Measurements from ENCODE around the gene GLE1.
A peak's percentile ranks its signal among the peaks of the same experiment; 100 is the strongest.

The GLE1 gene

DNA sequence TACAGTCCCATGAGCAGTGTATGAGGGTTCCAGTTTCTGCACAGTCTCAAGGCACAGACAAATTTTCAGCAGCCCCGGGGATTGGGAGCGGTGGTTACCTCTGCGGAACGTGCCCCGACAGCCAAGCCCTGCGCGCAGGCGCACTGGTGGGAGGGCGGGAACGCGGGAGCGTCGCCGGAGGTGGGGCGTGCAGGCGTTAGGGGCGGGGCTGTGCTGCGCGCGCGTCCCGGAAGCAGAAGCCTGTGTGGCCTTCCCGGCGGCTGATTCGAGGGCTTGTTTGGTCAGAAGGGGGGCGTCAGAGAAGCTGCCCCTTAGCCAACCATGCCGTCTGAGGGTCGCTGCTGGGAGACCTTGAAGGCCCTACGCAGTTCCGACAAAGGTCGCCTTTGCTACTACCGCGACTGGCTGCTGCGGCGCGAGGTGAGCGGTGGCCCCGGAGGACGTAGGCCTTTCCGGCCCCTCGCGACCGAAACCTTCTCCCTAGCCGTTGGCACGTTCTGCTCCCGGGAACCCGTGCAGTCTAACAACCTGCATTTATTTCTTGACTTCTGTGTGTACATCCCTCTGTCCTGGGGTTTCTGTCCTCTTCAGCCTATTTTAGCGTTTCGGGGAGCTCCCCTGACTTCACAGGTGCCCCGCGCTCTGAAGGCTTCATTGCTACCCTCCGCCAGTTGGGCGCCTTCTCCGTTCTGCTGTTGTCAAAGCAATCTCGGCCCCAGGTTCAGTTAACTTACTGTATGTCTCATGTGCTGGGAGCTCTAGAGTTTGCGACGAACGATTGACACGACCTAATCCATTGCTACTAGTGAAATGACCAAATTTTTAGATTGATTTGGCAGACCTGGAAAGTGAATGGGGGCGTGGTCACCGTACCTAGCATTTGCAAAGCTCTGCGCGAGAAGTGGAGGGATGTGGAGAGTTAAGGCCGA lies at the start of gene GLE1 (continued):
- TF ChIP-seq, protein P1, sequence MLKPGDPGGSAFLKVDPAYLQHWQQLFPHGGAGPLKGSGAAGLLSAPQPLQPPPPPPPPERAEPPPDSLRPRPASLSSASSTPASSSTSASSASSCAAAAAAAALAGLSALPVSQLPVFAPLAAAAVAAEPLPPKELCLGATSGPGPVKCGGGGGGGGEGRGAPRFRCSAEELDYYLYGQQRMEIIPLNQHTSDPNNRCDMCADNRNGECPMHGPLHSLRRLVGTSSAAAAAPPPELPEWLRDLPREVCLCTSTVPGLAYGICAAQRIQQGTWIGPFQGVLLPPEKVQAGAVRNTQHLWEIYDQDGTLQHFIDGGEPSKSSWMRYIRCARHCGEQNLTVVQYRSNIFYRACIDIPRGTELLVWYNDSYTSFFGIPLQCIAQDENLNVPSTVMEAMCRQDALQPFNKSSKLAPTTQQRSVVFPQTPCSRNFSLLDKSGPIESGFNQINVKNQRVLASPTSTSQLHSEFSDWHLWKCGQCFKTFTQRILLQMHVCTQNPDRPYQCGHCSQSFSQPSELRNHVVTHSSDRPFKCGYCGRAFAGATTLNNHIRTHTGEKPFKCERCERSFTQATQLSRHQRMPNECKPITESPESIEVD (tag by site-specific recombination; IDR thresholded peaks at IDR 0.05) = no peak
- TF ChIP-seq, protein P2, sequence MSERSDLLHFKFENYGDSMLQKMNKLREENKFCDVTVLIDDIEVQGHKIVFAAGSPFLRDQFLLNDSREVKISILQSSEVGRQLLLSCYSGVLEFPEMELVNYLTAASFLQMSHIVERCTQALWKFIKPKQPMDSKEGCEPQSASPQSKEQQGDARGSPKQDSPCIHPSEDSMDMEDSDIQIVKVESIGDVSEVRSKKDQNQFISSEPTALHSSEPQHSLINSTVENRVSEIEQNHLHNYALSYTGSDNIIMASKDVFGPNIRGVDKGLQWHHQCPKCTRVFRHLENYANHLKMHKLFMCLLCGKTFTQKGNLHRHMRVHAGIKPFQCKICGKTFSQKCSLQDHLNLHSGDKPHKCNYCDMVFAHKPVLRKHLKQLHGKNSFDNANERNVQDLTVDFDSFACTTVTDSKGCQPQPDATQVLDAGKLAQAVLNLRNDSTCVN (tag by site-specific recombination; optimal IDR thresholded peaks at IDR 0.05) = peak; percentile 88
- TF ChIP-seq ZNF561 (tag by site-specific recombination; IDR thresholded peaks at IDR 0.05; ENCODE audit: borderline replicate concordance) (0 out of 2 replicates have a peak, but pooled peaks have one; percentile 42), ZNF792 (tag by site-specific recombination; IDR thresholded peaks at IDR 0.05) (no peak), MYNN (tag by site-specific recombination; IDR thresholded peaks at IDR 0.05; ENCODE audit: borderline replicate concordance) (no peak), EGR2 (tag by site-specific recombination; IDR thresholded peaks at IDR 0.05; ENCODE audit: low read depth) (no peak), ZNF324 (tag by site-specific recombination; IDR thresholded peaks at IDR 0.05) (no peak; the same call in 1 of the 2 replicates), SCRT2 (tag by site-specific recombination; IDR thresholded peaks at IDR 0.05) (peak; percentile 39; the same call in 1 of the 2 replicates), ZNF354C (tag by site-specific recombination; IDR thresholded peaks at IDR 0.05; ENCODE audit: borderline replicate concordance, low read depth) (no peak), YY2 (tag by site-specific recombination; IDR thresholded peaks at IDR 0.05) (no peak), ZFP3 (tag by site-specific recombination; IDR thresholded peaks at IDR 0.05; ENCODE audit: low read depth) (no peak), ZNF350 (tag by site-specific recombination; IDR thresholded peaks at IDR 0.05) (no peak), SP3 (tag by site-specific recombination; IDR thresholded peaks at IDR 0.05) (peak; percentile 80), ZNF777 (tag by site-specific recombination; IDR thresholded peaks at IDR 0.05; ENCODE audit: borderline replicate concordance) (peak; percentile 83; the same call in 1 of the 2 replicates), ZBTB8A (tag by site-specific recombination; IDR thresholded peaks at IDR 0.05) (no peak; the same call in none of the 2 replicates), ZNF335 (tag by site-specific recombination; conservative IDR thresholded peaks at IDR 0.05) (peak; percentile 79), ZNF660 (tag by site-specific recombination; IDR thresholded peaks at IDR 0.05) (no peak), ZNF664 (tag by site-specific recombination; IDR thresholded peaks at IDR 0.05) (no peak), ZNF140 (tag by site-specific recombination; IDR thresholded peaks at IDR 0.05) (no peak), ZNF391 (tag by site-specific recombination; IDR thresholded peaks at IDR 0.05; ENCODE audit: borderline replicate concordance, low read depth) (no peak), ZNF24 (tag by site-specific recombination; IDR thresholded peaks at IDR 0.05) (no peak), SALL2 (tag by site-specific recombination; IDR thresholded peaks at IDR 0.05; ENCODE audit: borderline replicate concordance) (no peak), ZNF473 (tag by site-specific recombination; IDR thresholded peaks at IDR 0.05) (no peak)
- TF ChIP-seq, protein P3, sequence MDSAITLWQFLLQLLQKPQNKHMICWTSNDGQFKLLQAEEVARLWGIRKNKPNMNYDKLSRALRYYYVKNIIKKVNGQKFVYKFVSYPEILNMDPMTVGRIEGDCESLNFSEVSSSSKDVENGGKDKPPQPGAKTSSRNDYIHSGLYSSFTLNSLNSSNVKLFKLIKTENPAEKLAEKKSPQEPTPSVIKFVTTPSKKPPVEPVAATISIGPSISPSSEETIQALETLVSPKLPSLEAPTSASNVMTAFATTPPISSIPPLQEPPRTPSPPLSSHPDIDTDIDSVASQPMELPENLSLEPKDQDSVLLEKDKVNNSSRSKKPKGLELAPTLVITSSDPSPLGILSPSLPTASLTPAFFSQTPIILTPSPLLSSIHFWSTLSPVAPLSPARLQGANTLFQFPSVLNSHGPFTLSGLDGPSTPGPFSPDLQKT (IDR thresholded peaks at IDR 0.05; ENCODE audit: borderline replicate concordance, low read depth, low read length) = peak; percentile 67; the same call in 1 of the 2 replicates
- TF ChIP-seq, protein P4, sequence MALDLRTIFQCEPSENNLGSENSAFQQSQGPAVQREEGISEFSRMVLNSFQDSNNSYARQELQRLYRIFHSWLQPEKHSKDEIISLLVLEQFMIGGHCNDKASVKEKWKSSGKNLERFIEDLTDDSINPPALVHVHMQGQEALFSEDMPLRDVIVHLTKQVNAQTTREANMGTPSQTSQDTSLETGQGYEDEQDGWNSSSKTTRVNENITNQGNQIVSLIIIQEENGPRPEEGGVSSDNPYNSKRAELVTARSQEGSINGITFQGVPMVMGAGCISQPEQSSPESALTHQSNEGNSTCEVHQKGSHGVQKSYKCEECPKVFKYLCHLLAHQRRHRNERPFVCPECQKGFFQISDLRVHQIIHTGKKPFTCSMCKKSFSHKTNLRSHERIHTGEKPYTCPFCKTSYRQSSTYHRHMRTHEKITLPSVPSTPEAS (tag by site-specific recombination; IDR thresholded peaks at IDR 0.05) = no peak
- TF ChIP-seq, protein P5, sequence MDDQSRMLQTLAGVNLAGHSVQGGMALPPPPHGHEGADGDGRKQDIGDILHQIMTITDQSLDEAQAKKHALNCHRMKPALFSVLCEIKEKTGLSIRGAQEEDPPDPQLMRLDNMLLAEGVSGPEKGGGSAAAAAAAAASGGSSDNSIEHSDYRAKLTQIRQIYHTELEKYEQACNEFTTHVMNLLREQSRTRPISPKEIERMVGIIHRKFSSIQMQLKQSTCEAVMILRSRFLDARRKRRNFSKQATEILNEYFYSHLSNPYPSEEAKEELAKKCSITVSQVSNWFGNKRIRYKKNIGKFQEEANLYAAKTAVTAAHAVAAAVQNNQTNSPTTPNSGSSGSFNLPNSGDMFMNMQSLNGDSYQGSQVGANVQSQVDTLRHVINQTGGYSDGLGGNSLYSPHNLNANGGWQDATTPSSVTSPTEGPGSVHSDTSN (CRISPR knock-in tag; IDR thresholded peaks at IDR 0.05) = 0 out of 2 replicates have a peak, but pooled peaks have one; percentile 76
- TF ChIP-seq, protein P6, sequence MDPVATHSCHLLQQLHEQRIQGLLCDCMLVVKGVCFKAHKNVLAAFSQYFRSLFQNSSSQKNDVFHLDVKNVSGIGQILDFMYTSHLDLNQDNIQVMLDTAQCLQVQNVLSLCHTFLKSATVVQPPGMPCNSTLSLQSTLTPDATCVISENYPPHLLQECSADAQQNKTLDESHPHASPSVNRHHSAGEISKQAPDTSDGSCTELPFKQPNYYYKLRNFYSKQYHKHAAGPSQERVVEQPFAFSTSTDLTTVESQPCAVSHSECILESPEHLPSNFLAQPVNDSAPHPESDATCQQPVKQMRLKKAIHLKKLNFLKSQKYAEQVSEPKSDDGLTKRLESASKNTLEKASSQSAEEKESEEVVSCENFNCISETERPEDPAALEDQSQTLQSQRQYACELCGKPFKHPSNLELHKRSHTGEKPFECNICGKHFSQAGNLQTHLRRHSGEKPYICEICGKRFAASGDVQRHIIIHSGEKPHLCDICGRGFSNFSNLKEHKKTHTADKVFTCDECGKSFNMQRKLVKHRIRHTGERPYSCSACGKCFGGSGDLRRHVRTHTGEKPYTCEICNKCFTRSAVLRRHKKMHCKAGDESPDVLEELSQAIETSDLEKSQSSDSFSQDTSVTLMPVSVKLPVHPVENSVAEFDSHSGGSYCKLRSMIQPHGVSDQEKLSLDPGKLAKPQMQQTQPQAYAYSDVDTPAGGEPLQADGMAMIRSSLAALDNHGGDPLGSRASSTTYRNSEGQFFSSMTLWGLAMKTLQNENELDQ (tag by site-specific recombination; IDR thresholded peaks at IDR 0.05; ENCODE audit: low read depth) = no peak
- TF ChIP-seq, protein P7, sequence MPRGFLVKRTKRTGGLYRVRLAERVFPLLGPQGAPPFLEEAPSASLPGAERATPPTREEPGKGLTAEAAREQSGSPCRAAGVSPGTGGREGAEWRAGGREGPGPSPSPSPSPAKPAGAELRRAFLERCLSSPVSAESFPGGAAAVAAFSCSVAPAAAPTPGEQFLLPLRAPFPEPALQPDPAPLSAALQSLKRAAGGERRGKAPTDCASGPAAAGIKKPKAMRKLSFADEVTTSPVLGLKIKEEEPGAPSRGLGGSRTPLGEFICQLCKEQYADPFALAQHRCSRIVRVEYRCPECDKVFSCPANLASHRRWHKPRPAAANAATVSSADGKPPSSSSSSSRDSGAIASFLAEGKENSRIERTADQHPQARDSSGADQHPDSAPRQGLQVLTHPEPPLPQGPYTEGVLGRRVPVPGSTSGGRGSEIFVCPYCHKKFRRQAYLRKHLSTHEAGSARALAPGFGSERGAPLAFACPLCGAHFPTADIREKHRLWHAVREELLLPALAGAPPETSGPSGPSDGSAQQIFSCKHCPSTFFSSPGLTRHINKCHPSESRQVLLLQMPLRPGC (tag by site-specific recombination; IDR thresholded peaks at IDR 0.05) = no peak

All from HEK293 (cell line).